GM19328 (cell line): ENCODE data around the gene IL1R2.

ENCODE experiments used
- ATAC-seq: cut with Tn5 transposase; IDR thresholded peaks from one replicate; pipeline ENCODE4 v1.9.1; 2021; ENCODE audit warnings: mild to moderate bottlenecking, moderate library complexity; ENCODE audit not compliant: unreplicated experiment

IL1R2 gene

DNA sequence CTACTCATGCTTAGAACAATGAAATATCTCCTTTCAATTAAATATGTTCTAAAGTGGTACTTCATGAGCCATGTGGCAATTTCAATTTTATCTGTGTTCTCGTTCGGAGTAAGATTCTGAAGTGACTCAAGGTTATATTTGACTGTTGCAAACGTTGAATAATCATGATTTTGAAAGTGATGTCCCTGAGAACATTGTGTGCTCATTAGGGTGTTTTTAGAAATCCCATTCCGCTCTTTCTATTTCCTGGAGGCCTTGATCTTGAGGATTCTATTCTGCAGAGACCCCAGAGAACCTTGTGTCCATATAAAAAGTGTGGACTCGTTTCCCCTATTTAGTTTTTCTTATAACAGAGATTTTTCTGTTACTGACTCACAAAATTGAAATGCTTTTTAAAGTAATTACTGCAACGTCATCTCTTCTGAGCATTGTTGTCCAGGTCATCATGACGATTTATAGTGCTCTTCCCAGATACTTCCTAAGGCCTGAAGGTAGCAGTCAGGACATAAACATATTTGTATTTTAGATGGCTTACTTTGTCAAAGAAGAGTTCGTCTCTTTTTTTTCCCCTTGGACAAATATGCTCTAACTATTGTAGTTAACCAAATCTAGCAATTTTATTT lies 27.2 kb downstream of the IL1R2 start:
- no peak for ATAC-seq

DNA sequence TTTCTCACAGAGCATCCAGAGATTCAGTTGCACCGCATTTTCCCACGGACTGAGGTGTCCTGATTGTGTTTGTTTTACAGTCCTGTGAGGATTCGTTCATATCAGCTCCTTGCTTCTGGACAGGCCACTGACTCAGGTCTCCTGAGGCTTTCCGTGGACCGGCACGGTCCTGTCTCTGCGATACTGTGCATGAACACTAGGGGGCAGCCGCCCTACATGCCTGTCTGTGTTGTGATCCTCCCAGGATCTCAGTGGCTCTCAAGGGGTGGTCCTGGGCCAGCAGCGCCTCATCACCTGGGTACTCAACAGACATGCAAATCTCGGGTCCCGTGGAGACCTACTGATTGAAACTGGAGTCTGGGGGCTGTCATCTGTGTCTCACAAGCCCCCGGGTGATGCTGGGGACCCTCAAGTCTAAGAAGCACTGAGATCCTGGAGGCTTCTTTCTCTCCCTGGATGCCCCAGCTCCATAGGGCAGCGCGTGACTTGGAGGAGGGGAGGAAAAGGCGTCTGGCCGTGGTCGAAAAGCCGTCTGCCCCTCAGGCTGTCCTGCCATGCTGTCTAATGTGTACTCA lies 28.9 kb downstream of the IL1R2 start:
- ATAC-seq = peak; percentile 80

DNA sequence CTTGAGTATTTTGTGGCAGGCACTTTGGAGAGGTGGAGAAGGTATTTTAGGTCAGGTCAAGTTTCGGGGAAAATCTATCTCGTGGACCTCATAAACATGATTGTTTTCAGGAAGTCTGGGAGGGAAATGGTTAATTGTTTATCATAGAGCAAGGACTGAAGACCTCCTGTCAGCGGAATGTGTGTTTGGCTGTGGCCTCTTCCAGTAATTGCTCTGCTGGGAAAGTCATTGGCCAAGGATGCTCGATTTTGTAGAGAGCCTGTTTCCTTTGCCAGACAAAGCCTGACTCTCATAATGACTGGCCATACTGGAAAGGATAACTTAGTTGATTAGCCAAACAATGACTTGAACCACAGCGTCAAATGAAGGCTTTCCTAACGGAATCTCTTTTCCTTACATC lies 30.0 kb downstream of the IL1R2 start:
- ATAC-seq = no peak

DNA sequence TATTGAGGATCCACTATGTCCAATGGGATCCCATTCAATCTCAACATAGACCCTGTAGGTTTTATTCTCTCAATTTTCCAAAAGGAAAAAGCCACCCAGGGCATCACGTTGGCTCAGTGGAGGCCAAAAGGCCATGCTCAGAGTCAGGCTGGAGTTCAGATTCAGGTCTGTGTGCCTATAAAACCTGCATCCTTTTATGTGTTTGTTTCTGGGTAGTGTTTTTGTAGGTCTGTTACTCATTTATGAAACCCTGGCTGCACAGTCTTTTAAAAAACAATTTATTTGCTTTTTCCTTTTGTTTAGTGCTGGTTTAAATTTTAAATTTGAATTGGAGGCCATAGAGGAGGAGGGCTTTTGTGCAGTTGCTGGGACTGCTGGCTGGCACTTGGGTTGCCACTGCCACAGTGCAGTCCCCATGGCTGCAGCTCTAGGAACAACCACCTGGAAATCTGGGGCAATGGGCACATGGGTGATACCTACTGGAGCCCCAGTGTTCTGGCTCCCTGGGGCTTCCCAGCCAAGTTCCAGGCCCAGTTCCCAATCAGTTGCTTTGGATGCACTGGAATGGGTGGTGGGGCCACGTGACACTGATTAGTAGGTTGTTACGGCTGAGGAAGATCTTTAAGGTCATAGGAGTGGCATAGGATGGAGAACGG lies 31.3 kb downstream of the IL1R2 start:
- ATAC-seq = no peak

DNA sequence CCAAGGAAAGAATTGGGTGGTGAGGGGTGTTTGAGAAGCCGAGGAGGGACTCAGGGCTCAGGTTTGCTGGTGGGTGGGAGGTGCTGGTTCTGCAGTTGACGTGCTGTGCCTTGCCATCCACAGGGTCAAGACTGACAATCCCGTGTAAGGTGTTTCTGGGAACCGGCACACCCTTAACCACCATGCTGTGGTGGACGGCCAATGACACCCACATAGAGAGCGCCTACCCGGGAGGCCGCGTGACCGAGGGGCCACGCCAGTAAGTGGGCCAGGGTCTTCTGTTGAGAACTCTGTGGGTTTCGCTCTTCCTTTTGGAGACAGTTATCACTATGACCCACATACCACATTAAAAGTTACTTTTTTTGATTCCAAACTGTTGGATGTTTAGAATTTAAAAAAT lies 32.6 kb downstream of the IL1R2 start:
- ATAC-seq = no peak

DNA sequence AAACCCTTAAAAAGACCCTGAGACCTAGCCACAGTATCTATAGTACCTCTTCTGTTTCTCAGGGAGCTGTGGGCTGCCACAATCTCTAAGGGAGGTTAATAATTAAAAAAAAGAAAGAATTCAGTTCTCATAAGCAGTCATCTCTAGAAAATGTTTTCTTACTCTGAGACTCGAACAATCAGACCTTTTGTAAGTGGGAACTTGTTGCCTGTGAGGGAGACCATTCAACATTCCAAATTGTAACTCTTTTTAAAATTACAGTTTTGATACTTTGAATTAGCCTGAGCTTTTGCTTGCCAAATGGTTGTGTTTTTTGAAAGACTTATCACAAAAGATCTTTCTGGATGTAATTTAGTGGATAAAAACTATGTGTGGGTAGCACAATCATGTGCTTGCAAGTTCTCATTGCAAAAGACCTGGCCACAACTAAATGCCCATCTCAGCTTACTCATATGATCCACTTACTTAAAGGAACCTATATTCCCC lies 33.3 kb downstream of the IL1R2 start:
- ATAC-seq = no peak

DNA sequence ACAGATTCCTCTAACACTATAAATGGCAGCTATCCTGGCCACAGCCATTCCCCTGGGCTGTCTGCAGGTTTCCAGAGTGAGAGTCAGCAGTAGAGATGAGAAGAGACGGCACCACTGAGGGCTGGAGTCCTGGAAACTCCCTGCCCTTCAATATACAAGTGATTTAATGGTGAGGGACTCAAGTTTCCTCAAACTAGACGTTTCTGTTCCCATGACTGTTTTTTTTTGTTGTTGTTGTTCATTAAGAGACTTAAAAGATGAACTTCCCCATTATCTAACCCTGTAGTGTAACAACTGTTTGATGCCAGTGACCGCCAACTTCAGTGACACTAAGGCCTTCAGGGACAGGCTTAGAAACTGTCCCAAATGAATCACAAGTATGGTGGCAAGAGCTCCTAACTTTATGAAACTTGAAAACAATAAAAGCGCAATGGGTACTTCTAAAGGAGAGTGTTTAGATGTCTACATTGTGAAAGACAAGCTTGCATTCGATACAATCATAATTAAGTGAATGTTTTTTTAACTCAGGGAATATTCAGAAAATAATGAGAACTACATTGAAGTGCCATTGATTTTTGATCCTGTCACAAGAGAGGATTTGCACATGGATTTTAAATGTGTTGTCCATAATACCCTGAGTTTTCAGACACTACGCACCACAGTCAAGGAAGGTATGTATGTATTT lies 34.0 kb downstream of the IL1R2 start:
- ATAC-seq = no peak

DNA sequence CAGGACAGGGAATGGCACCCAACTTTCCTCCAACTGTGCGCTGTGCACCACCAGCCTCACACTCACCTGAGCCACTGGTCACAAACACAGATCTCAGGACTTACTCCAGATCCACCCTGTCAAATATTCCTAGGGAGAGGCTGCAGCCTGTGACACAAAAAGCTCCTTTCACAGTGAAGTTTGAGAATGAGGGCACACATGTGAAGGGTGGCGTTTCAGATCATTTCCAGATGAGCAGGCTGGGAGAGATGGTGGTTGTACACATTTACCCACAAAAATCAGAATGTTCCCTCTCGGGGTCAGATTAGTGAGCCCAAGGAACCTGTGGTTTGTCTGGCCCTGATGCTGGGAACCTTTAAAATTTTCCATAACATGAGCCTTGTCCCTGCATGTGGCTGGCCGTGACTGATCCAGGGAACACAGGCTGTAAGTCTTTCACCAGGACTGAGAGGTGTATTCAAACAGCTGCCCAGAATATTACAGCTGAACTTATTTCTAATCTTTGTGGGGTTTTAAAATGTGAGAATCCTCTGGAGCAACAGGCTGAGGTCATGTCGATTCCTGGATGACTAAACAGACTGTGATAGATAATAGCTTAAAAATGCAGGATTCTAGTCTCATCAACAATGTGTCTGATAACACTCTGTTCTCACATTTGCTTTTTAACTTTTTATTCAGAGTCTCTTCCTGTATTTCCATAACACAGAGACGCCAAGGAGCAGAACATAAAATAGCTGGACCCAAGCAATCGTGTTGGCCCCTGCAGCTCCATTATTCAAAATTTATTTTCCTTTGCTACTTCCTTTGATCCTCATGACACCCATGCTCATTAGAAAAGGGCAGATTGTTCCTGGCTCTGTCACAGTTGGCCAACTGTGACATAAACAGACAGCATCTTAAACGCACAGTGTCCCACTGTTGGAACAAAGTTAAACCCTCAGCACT lies 35.5 kb downstream of the IL1R2 start:
- ATAC-seq = no peak

DNA sequence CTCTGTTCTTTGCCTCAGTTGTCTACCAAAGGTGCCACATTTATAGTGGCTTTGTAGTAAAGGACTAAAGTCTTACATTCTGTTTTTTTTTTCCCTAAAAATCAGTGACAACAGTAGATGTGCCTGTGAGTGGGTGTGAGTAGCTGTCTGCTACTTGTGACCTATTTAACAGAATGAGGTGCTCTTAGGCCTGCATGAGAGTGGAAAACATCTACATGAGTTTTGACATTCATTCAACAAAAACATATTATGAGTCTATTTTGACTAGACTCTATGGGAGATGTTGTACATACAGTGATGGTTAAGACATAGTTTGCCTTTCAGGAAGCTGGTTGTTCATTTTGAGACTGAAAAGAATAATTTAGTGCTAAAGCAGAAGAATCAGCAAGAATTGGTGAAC lies 36.7 kb downstream of the IL1R2 start:
- ATAC-seq = no peak

DNA sequence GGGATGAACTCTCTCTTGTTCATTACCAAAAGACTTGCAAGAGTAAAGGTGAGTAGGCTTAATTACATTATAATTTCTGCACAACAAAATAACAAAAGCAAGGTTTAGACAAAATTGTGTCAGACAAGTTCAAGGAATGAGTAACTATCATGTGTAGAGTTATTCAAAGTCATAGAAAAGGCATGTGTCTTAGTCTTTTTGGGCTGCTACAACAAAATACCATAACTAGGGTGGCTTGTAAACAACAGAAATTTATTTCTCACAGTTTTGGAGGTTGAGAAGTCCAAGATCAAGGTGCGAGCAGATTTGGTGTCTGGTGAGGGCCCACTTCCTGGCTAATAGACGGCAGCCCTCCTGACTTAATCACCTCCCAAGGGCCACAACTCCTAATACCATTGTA lies 37.6 kb downstream of the IL1R2 start:
- no peak for ATAC-seq

DNA sequence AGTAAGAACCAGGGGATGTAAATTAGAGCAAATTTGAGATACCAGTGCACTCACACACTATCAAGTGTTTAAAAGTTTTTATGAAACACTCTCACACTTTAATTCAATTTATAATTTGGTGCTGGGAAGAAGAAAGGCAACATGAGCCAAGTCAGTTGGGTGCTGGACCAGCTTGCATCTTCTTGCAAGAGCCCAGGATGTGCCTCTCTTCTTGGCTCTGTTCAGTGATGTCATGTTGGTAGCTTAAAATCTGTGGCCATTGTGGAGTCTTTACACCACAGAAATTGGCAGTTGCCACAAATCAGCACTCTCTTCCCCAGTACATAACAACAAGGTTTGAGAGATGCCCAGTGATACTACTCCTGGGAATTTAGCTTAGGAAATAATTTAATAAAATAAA lies 38.2 kb downstream of the IL1R2 start:
- ATAC-seq = no peak

DNA sequence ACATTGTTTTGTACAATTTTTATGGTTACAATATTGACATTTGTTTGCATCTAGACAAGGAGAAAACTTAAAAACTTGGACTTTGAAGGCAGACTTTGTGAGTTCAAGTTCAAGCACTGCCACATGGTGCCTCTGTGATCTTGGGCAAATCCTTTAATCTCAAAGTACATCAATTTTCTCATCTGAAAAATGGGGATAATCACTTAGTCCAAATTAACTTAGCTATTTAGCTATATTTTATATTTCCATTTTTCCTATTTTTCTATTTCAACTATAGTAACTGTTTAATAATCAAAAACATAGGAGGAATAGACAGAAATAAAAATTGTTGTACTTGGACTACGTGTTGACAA lies 38.7 kb downstream of the IL1R2 start:
- no peak for ATAC-seq

DNA sequence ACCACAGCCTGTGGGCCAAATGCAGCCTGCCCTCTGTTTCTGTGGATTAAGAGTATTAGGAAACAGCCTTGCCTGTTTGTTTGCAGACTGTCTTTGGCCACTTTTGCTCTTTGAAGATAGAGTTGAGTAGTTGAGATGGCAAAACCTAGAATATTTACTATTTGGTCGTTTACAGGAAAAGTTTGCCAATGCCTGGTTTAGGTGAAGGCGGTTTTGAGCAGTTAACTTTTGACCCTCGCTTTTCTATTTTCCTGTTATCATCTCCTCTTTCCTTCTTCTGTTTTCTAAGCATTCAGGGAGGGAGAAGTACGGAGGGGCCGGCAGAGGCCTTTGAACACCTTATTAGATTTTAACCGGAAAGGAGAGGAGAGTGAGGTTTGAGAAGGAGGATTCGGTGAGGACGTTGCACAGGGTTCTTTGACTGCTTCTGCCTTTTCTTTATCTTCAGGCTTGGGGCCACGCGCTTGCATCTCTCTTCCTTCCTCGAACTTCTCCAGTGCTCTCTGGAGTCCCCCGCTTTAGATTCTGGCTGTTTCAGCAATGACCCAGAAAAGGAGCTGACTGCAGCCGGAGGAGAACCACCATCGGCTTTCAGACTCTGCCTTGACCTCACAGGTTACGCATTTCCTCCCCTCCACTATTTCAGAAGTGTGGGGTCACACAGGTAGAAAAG lies 39.2 kb downstream of the IL1R2 start:
- ATAC-seq = no peak

DNA sequence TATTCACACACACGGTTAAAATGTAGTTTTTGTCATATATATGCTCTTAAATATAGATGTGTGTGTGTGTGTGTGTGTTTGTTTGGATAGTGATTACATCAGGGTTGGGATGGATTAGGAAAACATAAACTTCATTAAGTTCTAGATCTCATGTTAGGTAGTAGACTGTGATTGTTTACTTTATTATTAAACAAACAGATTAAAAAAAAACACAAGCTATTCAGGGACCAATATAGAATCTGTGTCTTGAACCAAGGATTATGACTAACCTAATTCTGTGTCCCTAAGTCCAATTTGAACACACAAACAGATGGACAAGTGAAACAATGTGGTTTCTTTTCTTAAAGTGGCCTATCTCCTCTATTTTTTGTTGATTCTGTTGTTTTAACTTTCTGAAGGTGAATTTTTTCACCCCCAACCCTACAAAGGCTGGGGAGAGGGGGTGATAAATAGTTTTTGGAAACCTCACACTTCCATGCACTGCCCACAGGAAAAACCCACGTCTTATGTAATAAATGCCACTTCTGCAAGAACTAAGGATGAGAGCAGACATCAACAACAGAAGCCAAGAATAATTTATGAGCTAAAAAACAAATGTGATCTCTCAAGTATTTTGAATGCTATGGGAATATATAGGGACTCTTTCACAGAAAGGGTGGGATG lies 40.7 kb downstream of the IL1R2 start:
- no peak for ATAC-seq

DNA sequence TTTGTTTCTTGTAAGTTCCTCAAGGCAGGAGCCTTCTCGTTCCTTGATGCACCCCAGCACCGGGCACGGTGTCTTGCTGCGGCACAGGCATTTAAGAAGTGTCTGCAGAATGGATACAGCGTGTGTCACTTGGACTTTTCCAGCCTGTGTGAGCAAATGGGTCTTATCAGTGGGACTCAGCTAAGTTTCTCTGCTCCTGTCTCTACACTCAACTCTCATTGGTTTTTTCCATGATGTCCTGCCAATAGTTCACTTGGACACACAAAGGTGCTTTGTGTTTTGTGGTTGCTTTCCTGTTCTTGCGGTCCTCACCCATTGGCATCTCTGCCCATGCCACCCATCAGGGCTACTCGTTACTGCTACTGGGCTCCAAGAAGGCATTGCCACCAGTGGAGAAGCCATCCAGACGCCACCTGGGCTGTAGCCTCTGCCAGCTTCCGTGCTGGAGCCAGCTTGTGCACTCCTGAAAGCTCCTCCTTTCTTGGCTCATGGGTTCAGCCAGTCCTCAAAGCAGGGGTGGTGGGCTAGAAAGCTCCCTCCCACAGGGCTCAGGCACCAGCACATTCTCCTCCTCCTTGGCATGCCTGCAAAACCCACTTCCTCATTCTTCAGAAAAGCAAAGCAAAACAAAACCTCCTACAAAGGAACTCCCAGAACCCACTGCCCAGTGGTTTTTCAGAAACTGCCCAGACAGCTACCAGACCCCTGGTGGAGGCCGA lies 41.4 kb downstream of the IL1R2 start:
- no peak for ATAC-seq

DNA sequence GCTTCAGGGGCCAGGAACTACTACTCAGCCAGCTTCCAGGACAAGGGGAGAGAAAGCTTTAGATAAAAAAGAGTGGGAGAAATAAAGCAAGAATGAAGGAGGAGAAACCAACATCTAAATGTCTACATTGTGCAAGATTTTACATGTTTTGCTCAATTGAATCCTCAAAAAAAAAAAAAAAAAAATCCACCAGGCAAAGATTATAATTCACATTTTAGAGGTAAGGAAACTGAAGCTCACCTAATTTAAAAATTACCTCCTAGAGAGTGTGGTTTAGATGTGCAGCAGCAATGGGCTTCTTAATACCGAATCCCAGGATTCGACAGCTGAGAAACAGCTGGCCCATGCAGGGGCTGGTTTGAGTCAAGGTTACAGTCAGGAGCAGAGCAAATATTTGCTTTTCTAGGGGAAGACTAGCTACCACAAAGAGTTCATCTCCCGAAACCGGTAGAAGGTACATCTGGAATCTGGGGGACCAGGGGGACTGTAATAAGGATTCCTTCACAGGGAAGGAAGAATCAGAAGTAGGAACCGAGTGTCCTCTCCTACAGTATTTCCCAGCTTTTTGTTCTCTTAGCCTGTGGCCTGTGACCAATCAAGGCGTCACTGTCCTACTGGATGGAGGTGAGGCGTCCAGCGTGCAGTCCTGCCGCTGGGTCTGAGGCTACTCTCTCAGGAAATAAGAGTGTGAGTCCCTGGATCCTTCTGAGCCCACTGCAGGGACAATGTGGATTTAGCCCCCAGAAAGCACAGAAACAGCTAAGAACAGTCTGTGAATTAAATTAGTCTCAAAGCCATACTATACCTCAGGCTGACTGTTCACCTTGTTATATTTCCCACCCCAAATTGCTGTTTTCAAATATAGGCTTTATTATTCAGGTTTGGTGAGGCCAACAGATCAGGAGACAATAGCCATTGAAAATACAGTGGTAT lies 42.3 kb downstream of the IL1R2 start:
- ATAC-seq = no peak

DNA sequence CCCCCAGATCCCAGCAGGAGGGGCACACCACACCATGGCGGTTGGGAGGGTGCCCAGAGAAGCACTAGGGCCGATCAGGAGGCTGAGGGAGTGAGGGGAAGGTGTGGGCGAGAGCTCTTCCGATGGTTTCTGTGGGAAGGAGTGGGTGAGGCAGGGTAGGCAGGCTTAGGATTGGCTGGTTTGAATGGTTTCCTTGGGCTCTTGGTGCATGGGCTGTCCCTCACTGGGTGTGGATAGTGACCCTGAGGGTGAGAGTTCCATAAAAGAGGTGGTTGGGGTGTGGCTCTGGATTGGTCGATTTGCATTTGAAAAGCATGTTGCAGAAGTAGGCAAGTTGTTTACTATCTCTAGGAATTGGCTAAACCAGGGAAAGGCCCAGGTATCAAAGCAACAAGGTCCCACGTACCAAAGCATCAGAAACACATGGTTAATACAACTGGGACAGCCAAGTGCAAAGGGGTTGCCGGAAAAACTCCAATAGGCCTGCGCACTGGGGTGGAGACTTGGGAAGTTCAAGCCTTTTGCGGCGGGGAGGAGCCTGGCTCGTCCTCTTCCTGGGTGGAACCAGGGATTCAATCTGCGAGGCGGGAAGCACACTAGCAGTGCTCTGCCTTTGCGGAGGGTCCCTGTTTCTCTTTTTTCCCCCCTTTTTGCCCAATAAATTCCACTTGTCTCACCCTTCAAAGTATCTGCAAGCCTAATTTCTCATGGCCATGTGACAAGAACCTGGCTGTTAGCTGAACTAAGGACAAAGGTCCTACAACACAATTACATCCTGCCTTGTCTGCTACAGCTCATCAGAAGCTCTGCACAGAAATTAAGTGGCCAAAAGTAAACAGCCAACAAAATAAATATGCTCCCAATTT lies 43.2 kb downstream of the IL1R2 start:
- ATAC-seq = no peak
